GM08714 (cell line): ENCODE measurements around the gene ANKS1A.

Experiments
- H3K4me3 ChIP-seq: fragments of 200-500 bp; sonication (Bioruptor generic); 2 replicates; pipeline ENCODE4 v1.5.1; 2014; ENCODE audit warnings: mild to moderate bottlenecking, low read length, inconsistent platforms
- ZNF274 ChIP-seq: IDR thresholded peaks from 2 replicates; pipeline ENCODE4 v1.6.1; 2012; ENCODE audit warnings: mild to moderate bottlenecking, low read depth, low read length

Gene ANKS1A

GRCh38 chr6:35078896-35079295 is 189.8 kb downstream of the ANKS1A start:
- no peak overlapping the region for H3K4me3 ChIP-seq
- TF ChIP-seq ZNF274 = no peak

- no peak overlapping the region for H3K4me3 ChIP-seq
- no peak for TF ChIP-seq ZNF274
Measured at GRCh38 chr6:35079311-35080000, 190.4 kb downstream of the ANKS1A start.

- TF ChIP-seq ZNF274 = no peak
- no peak overlapping the region for H3K4me3 ChIP-seq
Measured at GRCh38 chr6:35080016-35080680, 191.1 kb downstream of the ANKS1A start.

- H3K4me3 ChIP-seq = no peak overlapping the region
- no peak for TF ChIP-seq ZNF274
Measured at GRCh38 chr6:35080821-35081425, 191.9 kb downstream of the ANKS1A start.

- no peak overlapping the region for H3K4me3 ChIP-seq
- TF ChIP-seq ZNF274 = no peak
Measured at GRCh38 chr6:35081426-35081851, 192.4 kb downstream of the ANKS1A start.

GRCh38 chr6:35082046-35082732 is 193.1 kb downstream of the ANKS1A start:
- TF ChIP-seq ZNF274 = no peak
- no peak overlapping the region for H3K4me3 ChIP-seq

GRCh38 chr6:35082733-35083403 is 193.8 kb downstream of the ANKS1A start:
- TF ChIP-seq ZNF274 = no peak
- H3K4me3 ChIP-seq = no peak overlapping the region

GRCh38 chr6:35083507-35083906 is 194.5 kb downstream of the ANKS1A start:
- H3K4me3 ChIP-seq = no peak overlapping the region
- no peak for TF ChIP-seq ZNF274

- H3K4me3 ChIP-seq = no peak overlapping the region
- no peak for TF ChIP-seq ZNF274
Measured at GRCh38 chr6:35084041-35084491, 195.0 kb downstream of the ANKS1A start.

- TF ChIP-seq ZNF274 = no peak
- no peak overlapping the region for H3K4me3 ChIP-seq
Measured at GRCh38 chr6:35084511-35085203, 195.6 kb downstream of the ANKS1A start.

GRCh38 chr6:35085359-35086281 is 196.6 kb downstream of the ANKS1A start:
- TF ChIP-seq ZNF274 = no peak
- H3K4me3 ChIP-seq = no peak overlapping the region

GRCh38 chr6:35086282-35086632 is 197.2 kb downstream of the ANKS1A start:
- no peak for TF ChIP-seq ZNF274
- H3K4me3 ChIP-seq = no peak overlapping the region
